Natural killer cell (primary cell): ENCODE data around the gene UGT1A9. TPM values are rescaled to one million over a fixed set of nuclear protein-coding genes. Genes with fewer than 3 reads are reported as not detected.

Source experiments
- ATAC-seq, 3 donors: fragments of 150-1000 bp in 2 of 3; fragments of 200-7000 bp in 1 of 3; cut with Tn5 transposase; 1 replicate in 1 of 3; 2 replicates in 2 of 3; pipeline ENCODE4 v1.10.0; 2021; ENCODE audit warnings: mild to moderate bottlenecking in 2 of 3, moderate library complexity in 2 of 3
- DNase-seq, 2 donors: peaks; one replicate each; pipeline versions ENCODE4 v3.0.0 to v3.0.0-alpha.2; 2013 to 2021; ENCODE audit warnings: mixed read lengths in 1 of 2
- H3K27ac ChIP-seq: one replicate; pipeline ENCODE4 v1.5.1; 2013; ENCODE audit warnings: mild to moderate bottlenecking, low read length
- H3K27me3 ChIP-seq: one replicate; pipeline ENCODE4 v1.6.1; 2013; ENCODE audit warnings: low read length; ENCODE audit not compliant: control insufficient read depth, insufficient read depth
- H3K36me3 ChIP-seq: one replicate; pipeline ENCODE4 v1.6.1; 2013; ENCODE audit warnings: low read length; ENCODE audit not compliant: control insufficient read depth, insufficient read depth
- H3K4me1 ChIP-seq: one replicate; pipeline ENCODE4 v1.6.1; 2013; ENCODE audit warnings: low read length; ENCODE audit not compliant: control insufficient read depth, insufficient read depth
- H3K4me3 ChIP-seq: one replicate; pipeline ENCODE4 v1.5.1; 2013; ENCODE audit warnings: low read length
- H3K9me3 ChIP-seq: one replicate; pipeline ENCODE4 v1.6.1; 2013; ENCODE audit warnings: low read length; ENCODE audit not compliant: control insufficient read depth, insufficient read depth
- H3K27ac Mint-ChIP-seq, 2 donors: one replicate each; pipeline ENCODE4 v1.8.0; 2022; ENCODE audit warnings: mild to moderate bottlenecking in 2 of 2, mixed read lengths in 2 of 2, moderate library complexity in 1 of 2
- H3K27me3 Mint-ChIP-seq, 2 donors: one replicate each; pipeline ENCODE4 v1.8.0; 2022; ENCODE audit warnings: low read depth in 2 of 2, mixed read lengths in 2 of 2
- H3K36me3 Mint-ChIP-seq: one replicate; pipeline ENCODE4 v1.8.0; 2022; ENCODE audit warnings: mixed read lengths
- H3K4me1 Mint-ChIP-seq, 2 donors: one replicate each; pipeline ENCODE4 v1.8.0; 2022; ENCODE audit warnings: mixed read lengths in 2 of 2
- H3K4me3 Mint-ChIP-seq: one replicate; pipeline ENCODE4 v1.8.0; 2022; ENCODE audit warnings: mild to moderate bottlenecking, moderate library complexity, mixed read lengths
- H3K9me3 Mint-ChIP-seq, 2 donors: one replicate each; pipeline ENCODE4 v1.8.0; 2022; ENCODE audit warnings: mixed read lengths in 2 of 2
- WGBS: methylation state at CpG from one replicate; pipeline ENCODE4 v1.1.7; 2013; ENCODE audit warnings: missing lambda C conversion rate; ENCODE audit not compliant: insufficient coverage; 5-methylcytosine and 5-hydroxymethylcytosine counted together
- intact Hi-C: fragments of 100-400 bp; cut with micrococcal nuclease; formaldehyde crosslinking; loops from one replicate; pipeline ENCODE4 v1.14.2; 2022
- total RNA-seq, 4 donors: library from RNA; stranded (reverse); fragments of 120-200 nt in 1 of 4; gene quantifications; one replicate each; pipeline versions ENCODE4 v1.2.3 to v1.2.4, GENCODE V29; 2013 to 2022
- TF ChIP-seq, protein P1 (sequence below): fragments of 200-600 bp; IDR thresholded peaks from one replicate; pipeline ENCODE4 v1.8.0; 2022; ENCODE audit warnings: antibody characterized with exemption

The UGT1A9 gene
- total RNA-seq, 3 donors from 2014 or later (not counting 1 experiment from before 2014, with no cell fraction given) = not detected

GRCh38 chr2:233793465-233794127, 121.9 kb downstream of the UGT1A9 start:
- 86% methylated on average over 18 of the region's 18 CpGs for whole genome bisulfite sequencing
- Mint-ChIP-seq H3K4me3 (no peak overlapping the region), H3K27ac (no peak overlapping the region), H3K9me3 (no peaks in the 10 kb centered on the region), H3K4me1 (no peaks in the 10 kb centered on the region), H3K27me3 (no peaks in the 10 kb centered on the region), H3K36me3 (no peaks in the 10 kb centered on the region)
- no peak for ATAC-seq
- Histone ChIP-seq H3K4me3 (no peak overlapping the region), H3K27ac (no peak overlapping the region), H3K27me3 (no peaks in the 10 kb centered on the region), H3K4me1 (no peaks in the 10 kb centered on the region), H3K9me3 (no peaks in the 10 kb centered on the region), H3K36me3 (no peaks in the 10 kb centered on the region)
- DNase-seq = no peak
- TF ChIP-seq, protein P1, sequence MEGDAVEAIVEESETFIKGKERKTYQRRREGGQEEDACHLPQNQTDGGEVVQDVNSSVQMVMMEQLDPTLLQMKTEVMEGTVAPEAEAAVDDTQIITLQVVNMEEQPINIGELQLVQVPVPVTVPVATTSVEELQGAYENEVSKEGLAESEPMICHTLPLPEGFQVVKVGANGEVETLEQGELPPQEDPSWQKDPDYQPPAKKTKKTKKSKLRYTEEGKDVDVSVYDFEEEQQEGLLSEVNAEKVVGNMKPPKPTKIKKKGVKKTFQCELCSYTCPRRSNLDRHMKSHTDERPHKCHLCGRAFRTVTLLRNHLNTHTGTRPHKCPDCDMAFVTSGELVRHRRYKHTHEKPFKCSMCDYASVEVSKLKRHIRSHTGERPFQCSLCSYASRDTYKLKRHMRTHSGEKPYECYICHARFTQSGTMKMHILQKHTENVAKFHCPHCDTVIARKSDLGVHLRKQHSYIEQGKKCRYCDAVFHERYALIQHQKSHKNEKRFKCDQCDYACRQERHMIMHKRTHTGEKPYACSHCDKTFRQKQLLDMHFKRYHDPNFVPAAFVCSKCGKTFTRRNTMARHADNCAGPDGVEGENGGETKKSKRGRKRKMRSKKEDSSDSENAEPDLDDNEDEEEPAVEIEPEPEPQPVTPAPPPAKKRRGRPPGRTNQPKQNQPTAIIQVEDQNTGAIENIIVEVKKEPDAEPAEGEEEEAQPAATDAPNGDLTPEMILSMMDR = no peak
- intact Hi-C loops = no loop called here

- H3K4me3 ChIP-seq = no peak overlapping the region
- WGBS = 83% methylated on average over 17 of the region's 17 CpGs
- Mint-ChIP-seq H3K4me1 (no peaks in the 10 kb centered on the region), H3K27me3 (peaks cover 0 to 2% of the 10 kb centered on the region in 2 donors), H3K4me3 (no peak overlapping the region), H3K9me3 (no peaks in the 10 kb centered on the region), H3K27ac (no peak overlapping the region), H3K36me3 (no peaks in the 10 kb centered on the region)
- TF ChIP-seq, protein P1 = no peak
- no peak overlapping the region for H3K27ac ChIP-seq
- ATAC-seq = no peak
- no peaks in the 10 kb centered on the region for H3K27me3 ChIP-seq
- H3K36me3 ChIP-seq = no peaks in the 10 kb centered on the region
- intact Hi-C loops = no loop called here
- no peak for DNase-seq
- no peaks in the 10 kb centered on the region for H3K9me3 ChIP-seq
- no peaks in the 10 kb centered on the region for H3K4me1 ChIP-seq
Observed at GRCh38 chr2:233794128-233794658, 122.5 kb downstream of the UGT1A9 start.

- H3K4me1 Mint-ChIP-seq = no peaks in the 10 kb centered on the region
- H3K4me3 ChIP-seq = no peak overlapping the region
- DNase-seq (no peak), ATAC-seq (no peak)
- TF ChIP-seq, protein P1 = no peak
- WGBS = 91% methylated on average over 13 of the region's 13 CpGs
- no peaks in the 10 kb centered on the region for H3K9me3 ChIP-seq
- no peaks in the 10 kb centered on the region for H3K36me3 ChIP-seq
- no peak overlapping the region for H3K4me3 Mint-ChIP-seq
- H3K36me3 Mint-ChIP-seq = no peaks in the 10 kb centered on the region
- no peaks in the 10 kb centered on the region for H3K27me3 ChIP-seq
- H3K4me1 ChIP-seq = no peaks in the 10 kb centered on the region
- no peak overlapping the region for H3K27ac ChIP-seq
- no peaks in the 10 kb centered on the region for H3K9me3 Mint-ChIP-seq
- intact Hi-C loops = no loop called here
- H3K27ac Mint-ChIP-seq = no peak overlapping the region
- peaks cover 0 to 3% of the 10 kb centered on the region in 2 donors for H3K27me3 Mint-ChIP-seq
Observed at GRCh38 chr2:233795735-233796171, 124.1 kb downstream of the UGT1A9 start.
